ENCODE data around the gene HEATR5B. TPM values are rescaled to one million over a fixed set of nuclear protein-coding genes. Genes with fewer than 3 reads are reported as not detected.

The HEATR5B gene
- polyA plus RNA-seq, 3 donors from 2014 or later, result 6.2 to 14.5 (median 6.5) TPM

Other genes with a start within 250 kb of the HEATR5B start
- gene STRN, start 117.8 kb downstream of the HEATR5B start, polyA plus RNA-seq, result 10 to 100 TPM in 2 of 3 donors, 1 to 10 TPM in 1; 9.1 to 20.6 (median 11.0) TPM
- 1 to 10 TPM; 5.7 to 9.4 (median 8.2) TPM for gene GPATCH11, start 146 bp upstream of the HEATR5B start, polyA plus RNA-seq
- gene EIF2AK2, start 72.6 kb upstream of the HEATR5B start, polyA plus RNA-seq, result 10 to 100 TPM; 16.4 to 48.1 (median 22.2) TPM
- gene SULT6B1, start 104.3 kb upstream of the HEATR5B start, polyA plus RNA-seq, result not detected
- 10 to 100 TPM; 37.6 to 45.4 (median 44.9) TPM for gene CEBPZOS, start 112.1 kb upstream of the HEATR5B start, polyA plus RNA-seq
- gene CEBPZ, start 147.2 kb upstream of the HEATR5B start, polyA plus RNA-seq, result 10 to 100 TPM; 16.2 to 28.9 (median 24.9) TPM
- gene NDUFAF7, start 147.3 kb upstream of the HEATR5B start, polyA plus RNA-seq, result 1 to 10 TPM; 5.9 to 8.1 (median 7.7) TPM
- 10 to 100 TPM; 24.3 to 48.0 (median 42.0) TPM for gene PRKD3, start 240.5 kb upstream of the HEATR5B start, polyA plus RNA-seq

Data from immature natural killer cell (primary cell).